ENCODE data around the gene TMEM176A. TPM values are rescaled to one million over a fixed set of nuclear protein-coding genes. Genes with fewer than 3 reads are reported as not detected.
A peak's percentile ranks its signal among the peaks of the same experiment; 100 is the strongest.

TMEM176A gene
- total and polyA plus RNA-seq, 12 donors = 0.78 to 70.9 (median 22.5) TPM

GRCh38 chr7:150842018-150842417 is 41.4 kb downstream of the TMEM176A start:
- peak in 1 of 7 donors; percentile 21 for DNase-seq
- Histone ChIP-seq H3K4me1 (replicated peaks in 1 of 2) (no peaks in the 10 kb centered on the region), H3K4me3 (no peak overlapping the region), H3K27me3 (no peaks in the 10 kb centered on the region), H3K36me3 (replicated peaks in 1 of 2) (no peaks in the 10 kb centered on the region), H3K27ac (no peak overlapping the region), H3K9me3 (replicated peaks in 1 of 3) (no peaks in the 10 kb centered on the region)
- WGBS, 4 donors = 95 to 100% (median 97%) methylated on average over 3 of the region's 3 CpGs
- TF ChIP-seq POLR2A (IDR thresholded peaks at IDR 0.05) (no peak), CTCF (IDR thresholded peaks at IDR 0.05) (no peak)
- intact Hi-C loops (cut with DNase I) = no loop called here

- Histone ChIP-seq H3K27me3 (no peaks in the 10 kb centered on the region), H3K27ac (no peak overlapping the region), H3K4me3 (no peak overlapping the region), H3K36me3 (replicated peaks in 1 of 2) (no peaks in the 10 kb centered on the region), H3K4me1 (replicated peaks in 1 of 2) (no peaks in the 10 kb centered on the region), H3K9me3 (replicated peaks in 1 of 3) (no peaks in the 10 kb centered on the region)
- TF ChIP-seq CTCF (IDR thresholded peaks at IDR 0.05) = no peak
- TF ChIP-seq POLR2A (IDR thresholded peaks at IDR 0.05) = no peak
- peak in 2 of 7 donors; percentile 5 to 13 for DNase-seq
- intact Hi-C loops (cut with DNase I) = no loop called here
- WGBS, 4 donors = 60 to 91% (median 72%) methylated on average over 3 to 4 of the region's 4 CpGs
Observed at GRCh38 chr7:150842716-150843115, 42.1 kb downstream of the TMEM176A start.

GRCh38 chr7:150845421-150845861 is 44.9 kb downstream of the TMEM176A start:
- no peaks in the 10 kb centered on the region for H3K9me3 ChIP-seq (replicated peaks in 1 of 3)
- intact Hi-C loops (cut with DNase I) = no loop called here
- no peaks in the 10 kb centered on the region for H3K27me3 ChIP-seq
- H3K27ac ChIP-seq = no peak overlapping the region
- DNase-seq = peak in 3 of 7 donors; percentile 28 to 51 (median 29)
- H3K36me3 ChIP-seq (replicated peaks in 1 of 2) = no peaks in the 10 kb centered on the region
- TF ChIP-seq POLR2A (IDR thresholded peaks at IDR 0.05) = no peak
- TF ChIP-seq CTCF (IDR thresholded peaks at IDR 0.05) = no peak
- no peaks in the 10 kb centered on the region for H3K4me1 ChIP-seq (replicated peaks in 1 of 2)
- 31 to 48% (median 36%) methylated on average over 4 of the region's 4 CpGs for WGBS, 4 donors
- no peak overlapping the region for H3K4me3 ChIP-seq

GRCh38 chr7:150846291-150847115 is 45.9 kb downstream of the TMEM176A start:
- peak in 2 of 7 donors; percentile 7 to 31 for DNase-seq
- 90 to 96% (median 92%) methylated on average over 7 to 14 of the region's 14 CpGs for WGBS, 4 donors
- Histone ChIP-seq H3K4me3 (no peak overlapping the region), H3K9me3 (replicated peaks in 1 of 3) (no peaks in the 10 kb centered on the region), H3K36me3 (replicated peaks in 1 of 2) (no peaks in the 10 kb centered on the region), H3K27me3 (no peaks in the 10 kb centered on the region), H3K4me1 (replicated peaks in 1 of 2) (no peaks in the 10 kb centered on the region), H3K27ac (no peak overlapping the region)
- TF ChIP-seq POLR2A (IDR thresholded peaks at IDR 0.05) = no peak
- TF ChIP-seq CTCF (IDR thresholded peaks at IDR 0.05) = no peak
- intact Hi-C loops (cut with DNase I) = no loop called here
